Colon (tissue), 2 donors: Measurements from ENCODE around the gene CD81.

Experiments
- FAIRE-seq: peaks from 2 replicates; lab custom pipeline; 2012; peaks lifted over from hg19 to GRCh38; lab: Jason Lieb, UNC
- donor health status: control.
- donor health status: control.

The CD81 gene

DNA sequence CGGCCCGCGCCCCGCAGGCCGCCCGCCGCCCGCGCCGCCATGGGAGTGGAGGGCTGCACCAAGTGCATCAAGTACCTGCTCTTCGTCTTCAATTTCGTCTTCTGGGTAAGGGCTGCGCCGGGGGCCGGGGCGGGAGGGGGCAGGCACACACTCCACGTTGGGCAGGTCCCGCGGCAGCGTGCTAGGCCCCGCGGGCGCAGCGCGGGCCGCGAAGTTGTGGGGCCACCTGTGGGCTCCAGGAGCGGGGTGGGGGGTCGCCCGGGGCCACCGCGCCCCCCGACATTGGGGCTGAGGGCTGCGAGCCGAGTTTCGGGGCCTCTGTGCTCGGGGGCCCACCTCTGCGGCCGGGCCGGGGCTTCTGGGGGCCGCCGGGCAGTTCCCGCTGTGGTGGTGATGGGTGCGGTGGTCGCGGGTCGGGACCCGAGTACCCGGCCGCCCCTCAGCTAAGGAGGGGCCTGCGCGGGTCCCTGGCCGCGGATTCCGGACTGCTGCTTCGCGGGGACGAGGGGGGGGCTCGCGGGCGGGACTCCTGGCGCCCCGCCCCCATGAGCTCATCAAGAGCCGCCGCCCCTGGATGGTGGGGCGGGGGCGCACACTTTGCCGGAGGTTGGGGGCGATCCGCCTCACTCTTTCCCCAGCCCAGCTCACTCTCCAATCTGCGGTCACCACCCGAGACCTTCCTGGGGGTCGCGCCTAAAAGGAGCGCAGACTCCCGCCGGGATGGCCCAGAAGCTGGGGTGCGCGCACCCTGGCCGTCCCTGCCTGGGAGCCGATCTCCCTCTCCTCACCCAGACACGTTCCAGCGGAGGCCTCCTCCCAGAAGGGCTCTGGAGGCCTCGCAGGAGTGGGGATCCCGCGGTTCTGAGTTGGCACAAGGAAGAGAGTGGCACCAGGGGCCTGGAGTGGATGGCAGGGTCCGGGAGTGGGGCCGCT lies 667 bp downstream of the CD81 start:
- no peak for FAIRE-seq

- FAIRE-seq, result no peak
These were observed 1.6 kb downstream of the CD81 start for GRCh38 chr11:2378527-2379210.

DNA sequence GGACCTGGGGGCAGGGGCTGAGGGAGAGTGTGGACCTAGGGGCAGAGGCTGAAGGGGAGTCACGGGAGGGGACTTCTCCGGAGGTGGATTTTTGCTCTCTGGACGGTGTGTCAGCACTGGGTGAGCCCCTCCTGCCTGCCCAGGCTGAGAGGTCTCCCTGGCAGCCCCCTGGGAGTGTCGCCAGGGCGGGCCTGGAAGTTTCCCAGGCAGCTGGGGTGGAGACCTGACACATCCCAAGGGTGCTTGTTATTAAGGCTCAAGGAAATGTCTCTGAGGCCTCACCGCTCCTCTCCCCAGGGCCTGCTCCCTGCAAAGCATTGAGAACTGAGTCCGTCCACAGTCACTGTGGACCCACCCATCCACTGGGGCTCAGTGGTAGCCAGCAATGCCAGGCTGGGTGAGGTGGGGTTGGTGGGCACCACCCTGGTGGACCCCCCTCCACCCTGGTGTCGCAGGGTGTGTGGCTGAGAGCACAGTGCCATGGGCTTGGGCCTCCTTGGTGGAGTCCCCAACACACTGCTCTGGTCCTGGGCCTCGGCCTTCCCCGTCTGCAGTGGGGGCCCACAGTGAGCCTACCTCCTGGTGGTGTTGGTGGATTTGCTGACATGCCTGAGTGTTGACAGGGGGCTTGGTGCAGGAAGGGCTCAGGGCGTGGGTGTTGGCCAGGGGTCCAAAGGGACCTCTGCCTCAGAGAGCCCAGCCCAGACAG lies 2.5 kb downstream of the CD81 start:
- no peak for FAIRE-seq

DNA sequence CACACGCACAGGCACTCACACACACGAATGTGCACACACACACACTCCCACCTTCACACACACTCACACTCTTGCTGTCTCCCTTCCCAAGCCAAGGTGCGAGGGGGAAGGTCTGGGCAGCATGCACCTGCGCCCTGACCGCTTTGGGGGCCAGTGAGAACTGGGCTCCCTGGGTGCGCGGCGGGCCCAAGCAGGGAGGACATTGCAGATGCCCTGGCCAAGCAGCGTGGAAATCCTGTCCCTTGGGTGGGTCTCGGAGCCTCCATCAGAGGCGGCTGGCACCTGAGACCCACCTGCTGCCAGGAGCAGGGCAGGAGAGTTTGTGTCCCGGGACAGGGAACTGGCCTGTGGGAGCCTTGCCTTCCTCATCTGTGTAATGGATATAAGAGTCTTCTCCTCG lies 3.3 kb downstream of the CD81 start:
- no peak for FAIRE-seq

- FAIRE-seq, result no peak
These were observed 3.8 kb downstream of the CD81 start for GRCh38 chr11:2380807-2381350.

DNA sequence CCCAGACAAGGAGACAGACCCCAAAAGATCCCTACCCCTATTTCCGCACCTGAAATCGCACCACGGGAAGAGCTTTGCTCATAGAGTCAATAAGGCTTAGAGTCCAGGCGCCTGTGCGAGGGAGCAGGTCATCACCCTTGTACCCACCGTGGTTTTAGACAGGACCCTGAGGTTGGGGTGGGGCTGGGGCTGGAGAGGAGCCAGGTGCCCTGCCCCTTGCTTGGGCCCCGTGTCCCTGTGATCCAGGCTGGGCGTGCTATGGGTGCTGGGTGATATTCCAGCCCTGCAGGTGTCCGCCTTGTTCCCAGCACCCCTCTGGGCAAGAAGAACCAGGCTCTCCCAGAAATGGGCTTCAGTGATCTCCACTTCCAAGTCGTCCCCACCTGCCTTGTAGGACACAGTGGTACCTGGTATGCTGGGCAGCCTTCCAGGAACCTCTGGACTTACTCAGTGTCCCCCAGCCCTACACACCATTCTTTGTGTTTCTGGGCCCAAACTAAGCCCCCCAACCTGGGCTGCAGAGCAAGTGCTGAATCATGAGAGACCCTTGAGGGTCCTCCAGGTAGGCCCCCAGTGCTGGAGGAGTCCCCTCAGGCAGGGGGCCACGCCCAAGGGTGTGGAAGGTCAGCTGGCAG lies 4.5 kb downstream of the CD81 start:
- no peak for FAIRE-seq

GRCh38 chr11:2382129-2382517 lies 5.0 kb downstream of the CD81 start:
- no peak for FAIRE-seq

- no peak for FAIRE-seq
These were observed 6.1 kb downstream of the CD81 start for GRCh38 chr11:2382936-2383851.

DNA sequence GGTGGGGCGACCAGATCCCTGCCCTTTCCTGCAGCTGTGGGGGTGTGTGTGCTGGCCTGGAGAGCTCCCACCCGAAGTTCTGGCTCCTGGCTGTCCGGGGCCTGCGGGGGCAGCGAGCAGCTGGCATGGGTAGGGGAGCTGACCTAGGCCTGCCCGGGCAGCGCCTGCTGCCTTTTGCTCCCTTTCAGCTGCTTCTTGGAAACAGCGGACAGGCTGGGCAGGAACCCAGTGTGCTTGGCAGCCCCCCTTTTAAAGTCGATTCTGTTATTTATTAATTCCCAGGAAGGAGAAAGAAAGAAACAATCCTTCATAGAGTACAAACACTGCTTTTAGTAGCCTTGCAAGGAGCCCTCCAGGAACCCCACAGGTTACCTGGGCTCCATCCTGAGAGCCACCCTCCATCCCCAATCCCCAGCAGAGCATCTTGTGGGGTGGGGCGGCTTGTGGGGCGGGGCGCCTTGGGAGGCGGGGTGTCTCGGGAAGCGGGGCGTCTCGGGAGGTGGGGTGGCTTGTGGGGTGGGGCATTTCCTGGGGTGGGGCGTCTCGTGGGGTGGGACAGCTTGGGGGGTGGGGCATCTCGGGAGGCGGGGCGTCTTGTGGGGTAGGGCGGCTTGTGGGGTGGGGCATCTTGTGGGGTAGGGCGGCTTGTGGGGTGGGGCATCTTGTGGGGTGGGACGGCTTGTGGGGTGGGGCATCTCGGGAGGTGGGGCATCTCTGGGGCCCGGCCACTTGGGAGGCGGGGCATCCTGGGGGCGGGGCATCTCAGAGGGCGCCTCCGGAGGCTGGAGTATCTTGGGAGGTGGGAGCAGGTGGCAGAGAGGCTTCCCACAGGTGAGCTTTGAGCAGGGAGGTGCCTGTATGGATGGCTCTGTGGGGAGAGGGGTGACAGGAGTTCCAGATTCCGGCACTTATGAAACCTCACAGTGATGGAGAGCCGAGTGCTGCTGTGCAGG lies 7.0 kb downstream of the CD81 start:
- no peak for FAIRE-seq

DNA sequence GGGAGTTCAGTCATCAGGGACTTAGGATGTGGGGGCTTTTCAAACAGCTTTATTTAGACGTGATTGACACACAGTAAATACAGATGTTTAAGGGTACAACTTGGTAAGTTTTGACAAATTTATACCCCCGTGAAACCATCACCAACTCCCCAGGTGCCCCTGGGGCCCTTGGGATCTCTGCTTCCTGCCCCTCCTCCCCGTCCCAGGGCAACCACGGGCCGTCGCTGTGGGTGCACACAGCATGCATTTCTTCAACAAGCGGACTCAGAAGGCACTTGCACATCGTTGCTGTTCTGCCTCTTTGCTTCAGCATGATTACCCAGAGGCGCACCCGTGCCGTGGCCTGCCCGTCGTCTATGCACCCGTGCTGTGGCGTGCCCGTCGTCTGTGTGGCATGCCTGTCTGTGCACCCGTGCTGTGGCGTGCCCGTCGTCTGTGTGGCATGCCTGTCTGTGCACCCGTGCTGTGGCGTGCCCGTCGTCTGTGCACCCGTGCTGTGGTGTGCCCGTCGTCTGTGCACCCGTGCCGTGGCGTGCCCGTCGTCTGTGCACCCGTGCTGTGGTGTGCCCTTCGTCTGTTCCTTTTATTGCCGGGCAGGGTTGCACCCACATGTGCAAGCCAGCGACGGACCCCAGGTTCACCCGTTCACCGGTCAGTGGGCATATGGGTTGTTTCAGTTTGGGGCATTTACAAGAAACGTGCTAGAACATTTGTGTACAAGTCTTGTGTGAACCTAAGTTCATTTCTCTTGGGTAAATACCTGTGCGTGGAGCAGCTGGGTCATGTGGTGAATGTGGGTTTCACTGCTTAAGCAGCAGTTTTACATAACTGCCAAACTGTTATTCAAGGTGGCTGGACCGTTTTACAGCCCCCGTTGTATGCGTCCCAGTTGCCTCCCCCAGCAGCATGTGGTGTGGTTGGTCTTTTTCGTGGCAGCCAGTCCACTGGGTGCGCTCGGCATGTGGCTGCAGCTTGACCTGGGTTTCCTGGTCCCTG lies 8.3 kb downstream of the CD81 start:
- no peak for FAIRE-seq

DNA sequence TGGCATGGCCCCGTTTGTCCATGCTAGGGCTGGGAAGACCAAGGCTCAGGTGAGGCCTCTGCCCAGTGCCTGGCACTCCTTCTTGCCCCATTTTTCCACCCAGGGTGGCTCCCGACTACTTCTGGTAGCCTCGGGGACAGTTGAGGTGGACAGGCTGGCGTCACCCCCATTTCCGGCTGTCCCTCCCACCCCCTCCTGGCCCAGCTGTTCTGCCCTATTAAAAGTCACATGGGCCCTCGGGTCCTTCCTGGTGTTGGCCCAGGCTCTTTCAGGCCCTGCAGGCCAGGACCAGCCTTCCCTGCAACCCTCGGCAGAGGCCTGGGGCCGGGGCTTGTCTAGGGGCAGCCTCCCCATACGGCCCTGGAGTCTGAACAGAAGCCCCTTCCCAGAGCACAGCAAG lies 9.5 kb downstream of the CD81 start:
- no peak for FAIRE-seq

- no peak for FAIRE-seq
These were observed 10.3 kb downstream of the CD81 start for GRCh38 chr11:2387266-2387987.

DNA sequence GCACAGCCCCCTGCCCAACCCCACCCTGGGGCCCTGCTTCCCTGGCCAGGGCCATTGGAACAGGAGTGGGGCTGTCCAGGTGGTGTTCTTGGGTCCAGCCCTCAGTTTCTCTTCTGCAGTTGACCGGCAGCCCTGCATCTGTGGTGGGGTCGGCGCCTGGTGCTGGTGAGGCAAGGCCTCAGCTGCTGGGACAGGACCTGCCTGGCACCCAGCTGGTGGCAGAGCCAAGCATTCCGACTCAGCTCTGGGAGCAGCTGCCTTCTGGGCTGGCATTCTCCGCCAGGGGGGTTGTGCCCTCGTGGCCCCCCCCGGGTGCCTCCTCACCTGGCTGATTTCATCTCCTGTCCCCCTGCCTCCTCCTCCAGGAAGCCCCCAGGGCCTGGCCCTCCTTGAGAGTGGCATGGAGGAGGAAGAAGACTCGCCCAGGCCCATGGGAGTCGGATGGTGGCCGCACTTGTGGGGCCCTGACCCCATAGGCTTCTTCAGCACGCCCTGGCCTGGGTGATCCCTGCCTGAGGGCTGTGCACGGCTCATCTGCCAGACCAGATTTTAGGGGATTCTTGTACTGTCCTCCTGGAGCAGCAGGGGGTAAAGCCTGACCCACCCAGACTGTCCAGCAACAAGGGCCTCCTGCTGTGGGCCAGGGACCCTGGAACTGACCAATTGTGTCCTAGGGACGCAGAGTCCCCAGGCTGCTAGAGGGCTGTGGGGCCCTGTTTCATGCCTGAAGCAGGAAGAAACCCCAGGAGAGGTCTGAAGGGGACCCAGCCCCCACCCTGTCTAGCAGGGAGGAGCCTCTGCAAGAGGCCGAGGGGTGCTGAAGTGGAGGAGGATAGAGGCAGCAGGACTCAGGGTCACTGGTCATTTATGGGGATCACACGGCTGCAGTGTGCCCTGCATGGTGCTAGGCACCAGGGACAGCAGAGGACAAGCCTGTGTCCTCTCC lies 11.6 kb downstream of the CD81 start:
- FAIRE-seq, result no peak

DNA sequence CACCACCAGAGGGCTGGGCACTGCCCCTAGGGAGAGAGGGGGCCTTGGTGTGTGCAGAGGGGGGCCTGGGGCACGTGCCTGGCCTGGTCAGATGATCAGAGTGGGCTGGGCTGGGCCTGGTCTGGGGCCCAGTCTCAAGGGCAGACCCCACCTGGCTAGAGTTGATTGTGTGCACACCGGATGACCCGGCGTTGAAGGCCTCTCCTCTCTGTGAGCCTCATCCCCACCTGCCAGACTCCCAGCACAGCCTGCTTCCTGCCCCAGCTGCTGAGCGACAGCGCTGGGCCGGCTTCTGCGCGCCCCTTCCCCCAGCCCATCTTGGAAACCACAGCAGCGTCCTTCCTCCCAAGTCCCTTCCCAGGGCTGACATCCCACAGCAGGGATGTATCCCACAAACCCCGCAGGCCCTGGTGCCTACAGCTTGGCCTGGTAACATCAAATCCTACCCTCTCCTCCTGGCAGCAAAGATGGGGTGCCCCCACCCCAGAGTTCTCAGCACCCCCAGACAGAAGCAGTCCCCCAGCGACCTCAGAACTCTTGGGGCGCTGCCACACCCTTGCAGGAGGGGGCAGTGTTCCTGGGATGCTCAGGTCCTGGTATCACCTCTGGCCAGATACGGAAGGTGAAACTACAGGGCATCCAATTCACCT lies 12.4 kb downstream of the CD81 start:
- FAIRE-seq, result no peak

DNA sequence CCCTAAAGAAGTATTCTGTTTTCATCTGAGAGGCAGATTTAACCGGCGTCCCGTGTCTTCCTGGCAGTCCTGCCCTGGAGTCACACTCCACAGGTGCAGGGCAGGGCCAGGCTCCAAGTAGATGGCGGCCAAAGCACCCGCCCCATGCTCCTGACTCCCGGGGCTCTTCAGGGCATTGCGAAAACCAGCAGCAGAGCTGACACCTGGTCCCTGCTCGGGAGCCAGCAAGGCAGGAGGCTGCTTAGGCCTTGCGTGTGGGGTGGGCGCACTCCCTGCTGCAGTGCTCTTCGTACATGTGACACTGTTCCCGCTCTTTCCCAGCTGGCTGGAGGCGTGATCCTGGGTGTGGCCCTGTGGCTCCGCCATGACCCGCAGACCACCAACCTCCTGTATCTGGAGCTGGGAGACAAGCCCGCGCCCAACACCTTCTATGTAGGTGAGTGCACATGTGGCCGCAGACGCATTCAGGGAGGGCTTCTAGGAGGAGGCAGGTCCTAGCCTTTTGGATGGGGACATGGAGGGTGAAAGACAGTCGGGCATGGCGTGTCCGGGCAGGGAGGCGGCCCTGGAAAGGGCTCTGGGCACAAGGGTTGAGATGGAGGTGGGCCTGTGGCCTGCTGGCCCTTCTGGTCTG lies 13.1 kb downstream of the CD81 start:
- FAIRE-seq, result no peak

GRCh38 chr11:2390725-2391151 lies 13.6 kb downstream of the CD81 start:
- FAIRE-seq, result no peak
